Tibial nerve (tissue), 4 donors: Measurements from ENCODE around the gene NOX5. TPM values are rescaled to one million over a fixed set of nuclear protein-coding genes. Genes with fewer than 3 reads are reported as not detected.

Experiments
- DNase-seq, 2 donors: peaks; one replicate each; pipeline ENCODE4 v3.0.0-alpha.2; 2019; ENCODE audit warnings: low spot score in 2 of 2
- H3K27ac ChIP-seq, 4 donors: fragments of 200-600 bp; sonication (generic) in 3 of 4; one replicate each; pipeline ENCODE4 v1.5.1; 2017 to 2019; ENCODE audit warnings: mild to moderate bottlenecking in 1 of 4
- H3K27me3 ChIP-seq, 2 donors: fragments of 200-600 bp; sonication (generic) in 1 of 2; one replicate each; pipeline versions ENCODE4 v1.5.1 to v1.6.0; 2017 to 2019
- H3K36me3 ChIP-seq, 3 donors: fragments of 200-600 bp; sonication (generic); one replicate each; pipeline ENCODE4 v1.5.1; 2018 to 2019
- H3K4me1 ChIP-seq, 4 donors: fragments of 200-600 bp; sonication (generic) in 3 of 4; one replicate each; pipeline ENCODE4 v1.5.1; 2017 to 2019
- H3K4me3 ChIP-seq, 4 donors: fragments of 200-600 bp; sonication (generic) in 3 of 4; one replicate each; pipeline ENCODE4 v1.5.1; 2017 to 2019; ENCODE audit warnings: mild to moderate bottlenecking in 1 of 4, moderate library complexity in 1 of 4
- H3K9me3 ChIP-seq, 4 donors: fragments of 200-600 bp; sonication (generic) in 3 of 4; one replicate each; pipeline ENCODE4 v1.5.1; 2017 to 2019
- EP300 ChIP-seq, 2 donors: sonication (generic); formaldehyde crosslinking; IDR thresholded peaks; one replicate each; pipeline ENCODE4 v1.6.1; 2017; ENCODE audit warnings: antibody characterized with exemption in 2 of 2, mild to moderate bottlenecking in 1 of 2
- POLR2A ChIP-seq, 2 donors: fragments of 450-650 bp; IDR thresholded peaks; one replicate each; pipeline ENCODE4 v1.6.1; 2017; ENCODE audit warnings: antibody characterized with exemption in 2 of 2, mild to moderate bottlenecking in 2 of 2, moderate library complexity in 2 of 2
- WGBS, 2 donors: methylation state at CpG; one replicate each; pipeline ENCODE4 v1.1.5; 2018; 5-methylcytosine and 5-hydroxymethylcytosine counted together
- total RNA-seq, 4 donors: library from RNA; depleted of rRNA; stranded (reverse); fragments of >200 nt; gene quantifications; one replicate each; pipeline ENCODE4 v1.1.0, GENCODE V29; 2016
- TF ChIP-seq, protein P1 (sequence below), 5 experiments: fragments of 200-600 bp in 3 of 5; fragments of 450-650 bp in 2 of 5; sonication (generic) in 3 of 5; IDR thresholded peaks; one replicate each; pipeline ENCODE4 v1.5.1; 2016 to 2019; ENCODE audit warnings: antibody characterized with exemption in 5 of 5, mild to moderate bottlenecking in 3 of 5, moderate library complexity in 2 of 5

The NOX5 gene
- total RNA-seq, 4 donors from 2014 or later = 0.21 to 2.7 (median 1.1) TPM

DNA sequence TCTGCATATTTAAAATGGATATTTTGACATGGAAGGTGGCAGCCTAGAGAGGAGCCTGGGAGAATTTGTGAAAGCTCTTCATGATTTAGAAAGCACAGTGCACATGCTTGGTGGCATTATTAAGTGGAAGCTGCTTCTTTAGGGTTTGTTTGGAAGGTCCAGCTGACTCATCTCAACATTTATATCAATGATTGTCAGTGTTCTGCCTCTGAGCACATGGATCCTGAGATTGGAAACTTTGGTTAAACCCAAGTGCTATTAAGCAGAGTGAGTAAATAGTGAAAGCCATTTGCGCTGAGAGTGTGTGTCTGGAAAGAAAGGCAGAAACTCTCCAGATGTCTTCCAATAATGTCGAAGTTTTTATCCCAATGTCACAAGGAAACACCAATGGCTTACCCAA lies 7.4 kb downstream of the NOX5 start:
- no peak for DNase-seq
- Histone ChIP-seq H3K27me3 (no peaks in the 10 kb centered on the region), H3K9me3 (no peaks in the 10 kb centered on the region), H3K4me3 (no peak overlapping the region), H3K4me1 (no peaks in the 10 kb centered on the region), H3K27ac (no peak overlapping the region), H3K36me3 (no peaks in the 10 kb centered on the region)
- WGBS, 2 donors = 86 to 89% methylated on average over 2 of the region's 2 CpGs
- TF ChIP-seq, protein P1, sequence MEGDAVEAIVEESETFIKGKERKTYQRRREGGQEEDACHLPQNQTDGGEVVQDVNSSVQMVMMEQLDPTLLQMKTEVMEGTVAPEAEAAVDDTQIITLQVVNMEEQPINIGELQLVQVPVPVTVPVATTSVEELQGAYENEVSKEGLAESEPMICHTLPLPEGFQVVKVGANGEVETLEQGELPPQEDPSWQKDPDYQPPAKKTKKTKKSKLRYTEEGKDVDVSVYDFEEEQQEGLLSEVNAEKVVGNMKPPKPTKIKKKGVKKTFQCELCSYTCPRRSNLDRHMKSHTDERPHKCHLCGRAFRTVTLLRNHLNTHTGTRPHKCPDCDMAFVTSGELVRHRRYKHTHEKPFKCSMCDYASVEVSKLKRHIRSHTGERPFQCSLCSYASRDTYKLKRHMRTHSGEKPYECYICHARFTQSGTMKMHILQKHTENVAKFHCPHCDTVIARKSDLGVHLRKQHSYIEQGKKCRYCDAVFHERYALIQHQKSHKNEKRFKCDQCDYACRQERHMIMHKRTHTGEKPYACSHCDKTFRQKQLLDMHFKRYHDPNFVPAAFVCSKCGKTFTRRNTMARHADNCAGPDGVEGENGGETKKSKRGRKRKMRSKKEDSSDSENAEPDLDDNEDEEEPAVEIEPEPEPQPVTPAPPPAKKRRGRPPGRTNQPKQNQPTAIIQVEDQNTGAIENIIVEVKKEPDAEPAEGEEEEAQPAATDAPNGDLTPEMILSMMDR (IDR thresholded peaks at IDR 0.05) = no peak
- TF ChIP-seq POLR2A (IDR thresholded peaks at IDR 0.05) = no peak
- TF ChIP-seq EP300 (IDR thresholded peaks at IDR 0.05) = no peak

DNA sequence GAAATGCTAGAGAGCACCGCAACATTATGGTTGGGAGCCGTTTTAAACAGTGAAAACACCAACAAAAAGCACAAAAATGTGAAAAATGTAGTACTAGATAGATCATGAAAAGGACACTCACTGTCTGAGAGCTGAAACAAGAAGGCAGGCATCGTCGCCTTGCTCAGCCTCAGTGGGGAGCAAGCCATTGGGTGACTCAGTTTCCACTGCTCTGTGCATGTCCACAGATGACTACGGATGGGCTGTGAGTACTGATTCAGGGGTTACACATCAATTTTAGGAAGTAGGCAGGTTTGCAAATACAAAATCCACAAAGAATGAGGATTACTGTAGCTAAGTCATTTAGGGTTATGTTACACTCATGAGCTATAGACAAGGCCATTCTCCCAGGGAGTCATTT lies 10.8 kb downstream of the NOX5 start:
- no peaks in the 10 kb centered on the region for H3K36me3 ChIP-seq
- DNase-seq = no peak
- no peak for TF ChIP-seq POLR2A (IDR thresholded peaks at IDR 0.05)
- TF ChIP-seq EP300 (IDR thresholded peaks at IDR 0.05) = no peak
- TF ChIP-seq, protein P1 (IDR thresholded peaks at IDR 0.05) = no peak
- H3K27ac ChIP-seq = no peak overlapping the region
- 54 to 67% methylated on average over 5 of the region's 5 CpGs for WGBS, 2 donors
- H3K27me3 ChIP-seq = peaks cover 0 to under 1% of the 10 kb centered on the region in 2 donors
- no peaks in the 10 kb centered on the region for H3K9me3 ChIP-seq
- no peaks in the 10 kb centered on the region for H3K4me1 ChIP-seq
- H3K4me3 ChIP-seq = no peak overlapping the region

DNA sequence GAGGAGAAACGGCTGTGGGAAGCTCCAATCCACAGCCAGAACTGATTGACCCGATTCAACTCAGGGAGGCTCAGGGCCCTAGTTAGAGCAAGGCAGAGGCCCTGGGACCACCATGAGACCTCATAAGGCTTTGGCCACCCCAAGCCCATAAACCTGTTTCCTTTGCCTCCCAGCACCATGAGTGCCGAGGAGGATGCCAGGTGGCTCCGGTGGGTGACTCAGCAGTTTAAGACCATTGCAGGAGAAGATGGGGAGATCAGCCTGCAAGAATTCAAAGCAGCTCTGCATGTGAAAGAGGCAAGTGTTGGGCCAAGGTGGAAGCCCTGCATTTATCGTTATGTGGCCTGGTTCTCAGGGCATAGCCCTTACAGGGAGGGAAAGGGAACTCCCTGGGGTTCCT lies 11.9 kb downstream of the NOX5 start:
- Histone ChIP-seq H3K4me3 (no peak overlapping the region), H3K36me3 (no peaks in the 10 kb centered on the region), H3K27me3 (peaks cover 0 to 10% of the 10 kb centered on the region in 2 donors), H3K9me3 (no peaks in the 10 kb centered on the region), H3K4me1 (peaks cover 0 to 1% (median 0%) of the 10 kb centered on the region in 4 donors), H3K27ac (no peak overlapping the region)
- WGBS, 2 donors = 90 to 93% methylated on average over 5 of the region's 5 CpGs
- DNase-seq = no peak
- no peak for TF ChIP-seq POLR2A (IDR thresholded peaks at IDR 0.05)
- no peak for TF ChIP-seq EP300 (IDR thresholded peaks at IDR 0.05)
- TF ChIP-seq, protein P1 (IDR thresholded peaks at IDR 0.05) = no peak

DNA sequence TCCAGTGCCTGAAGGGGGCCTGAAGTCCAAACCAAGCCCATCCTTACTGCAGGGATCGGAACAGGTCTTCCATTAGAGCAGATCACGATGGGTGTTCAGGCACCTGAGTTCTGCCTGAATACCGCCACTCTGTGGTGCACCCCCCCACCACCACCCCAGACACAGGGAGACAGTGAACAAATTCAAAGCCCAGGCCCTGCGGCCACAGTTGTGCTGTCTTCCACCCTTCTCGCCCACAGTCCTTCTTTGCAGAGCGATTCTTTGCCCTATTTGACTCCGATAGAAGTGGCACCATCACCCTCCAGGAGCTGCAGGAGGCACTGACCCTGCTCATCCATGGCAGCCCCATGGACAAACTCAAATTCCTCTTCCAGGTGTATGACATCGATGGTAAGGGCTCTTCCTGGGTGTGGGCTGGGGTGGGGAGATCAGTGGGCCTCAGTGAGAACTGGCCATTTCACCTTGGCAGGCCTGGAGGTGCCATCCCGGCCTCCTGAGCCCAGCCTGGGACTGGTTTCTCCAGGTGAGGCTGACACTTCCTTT lies 13.6 kb downstream of the NOX5 start:
- H3K4me1 ChIP-seq = peaks cover 0 to 9% (median 6%) of the 10 kb centered on the region in 4 donors
- no peak overlapping the region for H3K27ac ChIP-seq
- no peaks in the 10 kb centered on the region for H3K9me3 ChIP-seq
- peaks cover 0 to 25% of the 10 kb centered on the region in 2 donors for H3K27me3 ChIP-seq
- WGBS, 2 donors = 92% methylated on average over 9 of the region's 9 CpGs
- H3K36me3 ChIP-seq = no peaks in the 10 kb centered on the region
- no peak overlapping the region for H3K4me3 ChIP-seq
- no peak for TF ChIP-seq EP300 (IDR thresholded peaks at IDR 0.05)
- DNase-seq = no peak

DNA sequence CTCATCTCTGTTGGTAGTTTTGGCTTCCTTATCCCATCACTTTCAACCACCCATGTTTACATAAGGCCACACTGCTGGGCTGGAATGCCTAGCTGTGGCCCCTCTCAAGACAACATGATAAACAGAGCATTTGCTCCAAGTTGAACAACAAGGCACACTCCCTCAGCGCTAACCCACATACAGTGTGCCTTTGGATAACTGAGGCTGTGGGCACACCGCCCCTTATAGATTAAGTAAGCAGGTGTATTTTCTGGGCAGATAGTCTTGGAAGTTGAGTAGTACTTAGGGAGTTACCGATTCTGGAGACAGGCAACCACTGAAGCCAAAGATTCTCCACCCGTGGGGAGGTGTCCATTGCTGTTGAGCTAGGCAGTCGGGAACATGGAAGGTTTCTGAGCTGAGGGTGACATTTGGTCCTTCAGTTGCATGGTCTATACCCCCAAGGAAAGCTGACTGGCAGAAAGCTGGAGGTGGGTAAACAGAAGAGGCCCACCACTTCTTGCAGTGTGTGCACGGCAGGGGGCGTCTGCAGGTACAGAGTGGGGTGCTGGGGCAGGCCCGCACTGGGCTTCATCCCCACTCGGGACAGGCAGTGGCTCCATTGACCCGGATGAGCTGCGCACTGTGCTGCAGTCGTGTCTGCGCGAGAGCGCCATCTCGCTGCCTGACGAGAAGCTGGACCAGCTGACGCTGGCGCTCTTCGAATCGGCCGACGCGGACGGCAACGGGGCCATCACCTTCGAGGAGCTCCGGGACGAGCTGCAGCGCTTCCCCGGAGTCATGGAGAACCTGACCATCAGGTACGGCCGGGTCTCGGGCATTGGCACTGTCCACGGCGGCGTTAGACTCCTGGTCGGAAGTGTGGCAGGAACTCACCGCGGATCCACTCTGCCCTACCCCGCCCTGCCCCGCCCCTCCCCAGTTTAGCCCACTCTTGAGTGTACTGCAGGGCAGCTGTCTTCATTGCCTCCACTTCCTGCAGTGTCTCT lies 16.8 kb downstream of the NOX5 start:
- peak overlapping the region in 1 of 4 donors; percentile 34 for H3K4me3 ChIP-seq
- H3K36me3 ChIP-seq = no peaks in the 10 kb centered on the region
- WGBS, 2 donors = 20 to 24% methylated on average over 30 to 39 of the region's 42 CpGs
- peaks cover 0 to 9% (median 6%) of the 10 kb centered on the region in 4 donors for H3K4me1 ChIP-seq
- H3K9me3 ChIP-seq = no peaks in the 10 kb centered on the region
- TF ChIP-seq POLR2A (IDR thresholded peaks at IDR 0.05) = no peak
- TF ChIP-seq, protein P1 (IDR thresholded peaks at IDR 0.05) = peak in 4 of 5 experiments; percentile 12 to 27 (median 22)
- no peak for TF ChIP-seq EP300 (IDR thresholded peaks at IDR 0.05)
- no peak overlapping the region for H3K27ac ChIP-seq
- H3K27me3 ChIP-seq = peaks cover 0 to 36% of the 10 kb centered on the region in 2 donors
- peak in 1 of 2 donors; percentile 7 for DNase-seq
